Measurements from ENCODE around the gene KLK6. TPM values are rescaled to one million over a fixed set of nuclear protein-coding genes. Genes with fewer than 3 reads are reported as not detected.
A peak's percentile ranks its signal among the peaks of the same experiment; 100 is the strongest.
"Not testable (repeated sequence)": the region's sequence is repeated elsewhere in the genome, so short reads cannot be mapped to it uniquely, and the experiment has no call there.

The KLK6 gene
- polyA plus RNA-seq, 3 donors, result 37.7 to 40.8 (median 37.7) TPM

- no peak for DNase-seq
Measured at GRCh38 chr19:51000981-51001380, 31.6 kb upstream of the KLK6 start.

DNA sequence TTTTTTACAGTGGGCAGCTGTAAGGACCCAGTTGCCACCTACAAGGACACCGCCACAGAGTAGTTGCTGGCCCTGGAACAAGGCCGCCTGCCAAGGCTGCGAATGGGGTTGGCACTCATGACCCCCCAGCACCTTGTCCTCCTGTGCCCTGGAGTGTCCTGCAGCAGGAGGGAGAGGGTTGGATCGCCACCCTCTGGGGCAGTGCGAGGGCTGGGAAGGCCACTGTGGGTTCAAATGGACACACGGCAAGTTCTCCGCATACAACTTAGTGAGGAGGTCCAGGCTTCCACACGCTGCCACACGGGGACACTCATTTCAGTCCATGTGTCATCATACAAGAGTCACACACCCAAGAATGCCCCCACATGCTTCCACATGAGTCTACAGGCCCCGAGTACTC, 31.0 kb upstream of the KLK6 start:
- DNase-seq, result no peak

- DNase-seq, result no peak
Measured at GRCh38 chr19:50998686-50999085, 29.3 kb upstream of the KLK6 start.

DNA sequence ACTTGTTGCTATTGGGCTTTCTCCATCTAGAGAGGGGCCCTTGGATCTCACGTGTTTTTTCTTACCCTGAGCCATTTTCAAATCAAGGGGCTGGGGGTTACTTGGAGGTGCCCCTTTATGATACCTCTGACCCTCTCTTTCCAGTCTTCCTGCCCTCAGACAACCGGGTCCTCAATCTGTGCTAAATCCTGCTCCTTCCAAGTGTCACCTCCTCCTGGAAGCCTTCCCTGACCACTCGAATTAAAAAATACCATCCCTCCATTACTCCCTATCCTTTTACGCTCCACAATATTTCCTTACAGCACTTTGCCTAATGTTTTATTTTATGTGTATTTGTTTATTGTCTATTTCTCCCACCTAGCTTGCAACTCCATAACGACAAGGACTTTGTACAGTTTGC, 28.7 kb upstream of the KLK6 start:
- DNase-seq, result no peak

- DNase-seq, result no peak
Measured at GRCh38 chr19:50994129-50994528, 24.7 kb upstream of the KLK6 start.

DNA sequence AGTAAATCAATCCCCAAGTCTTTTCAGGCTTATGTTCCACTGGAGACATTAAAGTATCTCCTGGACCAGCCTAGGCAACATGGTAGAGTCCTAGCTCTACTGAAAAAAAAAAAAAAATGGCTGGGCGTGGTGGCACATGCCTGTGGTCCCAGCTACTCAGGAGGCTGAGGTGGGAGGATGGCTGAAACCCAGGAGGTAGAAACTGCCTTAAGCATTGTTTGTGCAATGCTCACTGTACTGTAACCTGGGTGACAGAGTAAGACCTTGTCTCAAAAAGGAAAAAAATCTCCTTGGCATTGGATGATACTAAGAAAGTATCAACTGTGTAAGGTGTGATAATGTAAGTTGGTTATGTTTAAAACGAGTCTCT, 23.3 kb upstream of the KLK6 start:
- no peak for DNase-seq

DNA sequence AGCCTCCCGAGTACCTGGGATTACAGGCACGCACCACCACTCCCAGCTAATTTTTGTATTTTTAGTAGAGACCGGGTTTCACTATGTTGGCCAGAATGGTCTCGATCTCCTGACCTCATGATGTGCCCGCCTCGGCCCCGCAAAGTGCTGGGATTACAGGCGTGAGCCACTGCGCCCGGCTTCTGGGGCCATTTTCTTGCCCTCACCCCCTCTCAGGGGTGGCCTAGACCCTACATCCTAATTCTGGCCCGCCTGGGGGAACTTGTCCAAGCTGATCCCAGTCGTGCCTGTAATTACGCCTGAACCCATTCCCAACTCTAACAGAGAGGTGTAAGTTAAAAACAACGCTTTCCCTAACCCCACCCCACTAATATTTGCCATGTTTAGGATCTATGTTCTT, 15.0 kb upstream of the KLK6 start:
- DNase-seq, result not testable (repeated sequence)

DNA sequence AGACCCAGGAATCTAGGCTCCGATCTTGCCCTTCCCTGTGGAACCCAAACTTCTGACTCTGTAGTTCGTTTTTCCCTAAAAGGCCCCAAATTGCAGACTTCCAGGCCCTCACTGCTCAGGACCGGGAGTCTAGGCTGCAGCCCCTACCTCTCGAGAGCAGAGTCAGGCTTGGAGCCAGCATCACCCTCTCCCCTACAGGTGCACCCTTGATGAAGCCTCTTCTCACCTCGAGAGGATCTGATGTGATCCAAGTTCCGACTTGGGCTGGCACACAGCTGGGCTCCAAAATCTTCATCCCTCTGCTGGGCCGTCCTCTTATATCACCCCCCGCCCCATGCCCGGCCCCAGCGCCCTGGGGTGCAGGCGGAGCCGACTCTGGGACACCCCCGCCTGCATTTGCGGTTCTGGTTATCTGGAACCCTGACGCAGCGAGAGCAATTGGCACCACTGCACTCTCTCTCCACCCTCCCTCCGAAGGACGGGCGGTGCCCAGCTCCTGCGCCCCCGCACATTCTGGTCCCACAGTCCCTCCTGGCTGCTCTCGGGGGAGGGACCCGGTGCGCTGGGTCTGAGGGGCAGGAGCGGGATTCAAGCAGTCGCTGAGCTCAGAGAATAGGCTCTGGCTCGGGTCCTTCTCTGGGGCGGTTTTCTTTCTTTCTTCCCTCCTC, 14.4 kb upstream of the KLK6 start, which contains the start of gene KLK7:
KLK7 (minus strand) TSS at position 293 of the 668 bp plus-strand sequence. CDS start 1,518 bp downstream, outside the sequence.
- DNase-seq, result peak; percentile 20

- no peak for DNase-seq
Measured at GRCh38 chr19:50982186-50982585, 12.8 kb upstream of the KLK6 start.

- DNase-seq, result no peak
Measured at GRCh38 chr19:50981587-50982146, 12.3 kb upstream of the KLK6 start.

GRCh38 chr19:50980208-50980607, 10.8 kb upstream of the KLK6 start:
- DNase-seq, result no peak

GRCh38 chr19:50979758-50980157, 10.4 kb upstream of the KLK6 start:
- no peak for DNase-seq

DNA sequence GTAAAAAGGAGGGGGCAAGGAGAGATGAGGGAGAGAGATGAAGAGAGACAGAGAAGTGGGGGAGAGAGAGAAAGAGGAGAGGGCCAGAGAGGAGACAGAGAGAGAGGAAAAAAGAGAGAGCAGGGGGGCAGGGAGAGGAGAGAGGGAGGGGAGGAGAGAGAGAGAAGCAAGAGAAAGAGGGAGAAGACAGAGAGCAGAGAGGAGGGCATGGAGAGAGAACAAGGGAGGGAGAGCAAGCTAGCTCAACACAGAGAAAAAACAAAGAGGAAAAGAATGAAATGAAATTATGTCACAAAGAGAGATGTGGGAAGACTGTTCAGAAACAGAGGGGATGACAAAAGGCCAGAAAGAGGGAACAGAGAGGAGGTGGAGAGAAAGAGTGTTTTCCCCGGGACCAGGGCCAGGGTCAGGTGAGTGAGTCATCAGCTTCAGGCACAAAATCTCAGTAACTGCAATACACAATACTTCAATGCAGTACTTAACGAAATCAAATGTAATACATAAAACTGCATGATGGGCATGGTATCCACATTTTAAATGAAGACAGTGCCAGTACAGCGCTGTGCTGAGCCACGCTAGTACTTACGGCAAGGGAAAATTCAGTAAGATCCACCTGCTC, 9.5 kb upstream of the KLK6 start:
- no peak for DNase-seq

GRCh38 chr19:50977626-50978025, 8.2 kb upstream of the KLK6 start:
- no peak for DNase-seq

DNA sequence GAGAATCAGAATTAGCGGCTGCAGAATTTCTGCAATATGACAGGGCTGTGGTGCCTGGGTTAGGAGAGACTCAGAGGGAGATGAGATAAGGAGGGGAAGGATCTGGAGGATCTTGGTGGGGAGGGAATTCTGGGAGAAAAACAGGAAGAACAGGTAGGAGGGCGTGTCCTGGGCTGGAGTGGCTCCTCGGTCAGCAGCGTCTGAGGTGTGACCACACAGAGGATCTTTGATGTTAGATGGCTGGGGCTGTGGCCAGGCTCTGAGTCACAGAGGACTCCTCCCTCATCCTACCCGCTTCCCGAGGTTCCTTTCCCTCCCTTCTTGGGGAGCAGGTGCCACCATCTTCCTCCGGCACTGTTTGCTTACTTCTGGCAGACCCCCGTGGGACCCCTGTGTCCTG, 6.4 kb upstream of the KLK6 start:
- no peak for DNase-seq

- peak; percentile 28 for DNase-seq
Measured at GRCh38 chr19:50974702-50975556, 5.5 kb upstream of the KLK6 start.

DNA sequence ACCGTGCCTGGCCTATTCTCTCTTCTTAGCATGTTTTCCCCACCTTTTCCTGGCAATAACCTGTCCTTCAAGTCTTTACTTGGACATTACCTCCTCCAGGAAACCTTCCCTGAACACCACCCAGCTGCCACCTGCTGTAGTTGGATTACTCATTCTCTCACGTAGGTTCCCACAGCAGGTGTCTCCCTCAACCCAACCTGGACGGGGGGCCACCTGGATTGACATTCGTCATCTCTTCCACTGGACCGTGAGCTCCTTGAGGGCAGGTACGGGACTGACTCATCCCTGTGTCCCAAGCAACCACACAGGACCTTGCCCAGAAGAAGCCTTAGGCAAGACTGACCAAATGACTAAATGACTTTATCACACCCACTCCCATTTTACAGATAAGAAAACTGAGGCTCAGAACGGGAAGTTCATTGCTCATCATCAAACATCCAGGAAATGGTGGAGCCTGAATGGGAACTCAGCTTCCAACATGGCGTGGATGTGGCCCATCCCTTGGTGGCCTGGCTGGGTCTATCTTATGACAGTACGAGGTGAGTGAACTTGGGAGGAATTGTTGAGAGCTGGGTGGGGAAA, 3.5 kb upstream of the KLK6 start:
- no peak for DNase-seq

- not testable (repeated sequence) for DNase-seq
Measured at GRCh38 chr19:50969810-50970209, 419 bp upstream of the KLK6 start.

DNA sequence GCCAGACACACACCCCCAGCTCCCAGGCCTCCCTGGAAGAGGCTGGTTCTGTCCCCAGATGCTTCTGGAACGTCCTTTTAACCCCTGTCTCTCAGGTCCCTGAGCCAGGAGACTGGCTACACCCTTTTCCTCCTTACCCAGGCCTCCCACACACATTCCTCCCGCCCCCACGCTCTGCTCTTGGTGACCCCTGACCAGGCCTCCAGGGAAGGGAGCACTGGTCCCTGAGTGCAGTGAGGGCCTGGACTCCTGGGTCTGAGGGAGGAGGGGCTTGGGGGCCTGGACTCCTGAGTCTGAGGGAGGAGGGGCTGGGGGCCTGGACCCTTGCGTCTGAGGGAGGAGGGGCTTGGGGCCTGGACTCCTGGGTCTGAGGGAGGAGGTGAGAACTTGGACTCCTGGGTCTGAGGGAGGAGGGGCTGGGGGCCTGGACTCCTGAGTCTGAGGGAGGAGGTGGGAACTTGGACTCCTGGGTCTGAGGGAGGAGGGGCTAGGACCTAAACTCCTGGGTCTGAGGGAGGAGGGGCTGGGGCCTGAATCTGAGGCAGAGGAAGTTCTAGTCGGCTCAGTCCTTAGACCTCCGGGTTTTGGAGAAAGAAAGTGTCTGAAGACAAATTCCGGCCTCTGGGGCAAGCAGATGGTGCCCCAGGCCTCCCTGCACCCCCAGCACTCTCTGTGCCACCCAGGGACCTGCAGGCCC, 527 bp downstream of the KLK6 start:
- peak; percentile 66 for DNase-seq

GRCh38 chr19:50967929-50968715, 1.3 kb downstream of the KLK6 start:
- DNase-seq, result peak; percentile 50

DNA sequence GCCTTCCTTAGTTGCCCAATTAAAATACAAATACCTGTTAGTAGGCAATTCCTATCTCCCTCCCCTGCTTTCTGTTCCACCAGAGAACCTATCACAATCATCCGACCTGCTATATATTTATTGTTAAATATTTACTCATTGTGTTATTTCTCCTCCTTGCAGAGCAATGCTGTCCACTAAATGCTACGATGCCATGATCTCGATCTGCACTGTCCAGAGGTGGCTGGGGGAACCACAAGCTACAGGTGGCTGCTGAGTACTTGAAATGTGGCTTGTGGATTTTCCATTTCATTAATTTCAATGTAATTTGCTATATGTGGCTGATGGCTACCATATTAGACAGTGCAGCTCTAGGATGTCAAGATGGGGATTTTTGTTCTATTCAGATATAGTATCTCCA, 5.1 kb downstream of the KLK6 start:
- no peak for DNase-seq
